GM12878 (cell line): ENCODE measurements around the gene SUN5. TPM values are rescaled to one million over a fixed set of nuclear protein-coding genes. Genes with fewer than 3 reads are reported as not detected.

Source experiments
- ATAC-seq: fragments of 200-7000 bp; cut with Tn5 transposase; 3 replicates; pipeline ENCODE4 v1.9.1; 2020; ENCODE audit warnings: mild to moderate bottlenecking, moderate library complexity
- BruUV-seq: library from RNA; stranded (reverse); fragments of 400-500 nt; replicated peaks from 2 replicates; lab custom pipeline; 2021; lab: Mats Ljungman, UMichigan
- CTCF ChIA-PET: fragments of 300-600 bp; sonication (Branson Sonifier 250); formaldehyde crosslinking; extraction: SDS; loops from one replicate; lab custom pipeline; 2021; ENCODE audit warnings: inconsistent platforms; lab: Yijun Ruan, JAX
- POLR2A ChIA-PET: fragments of 350-600 bp; formaldehyde crosslinking; extraction: SDS; loops from one replicate; lab custom pipeline; 2021; ENCODE audit warnings: inconsistent platforms; lab: Charles Lee
- RAD21 ChIA-PET: fragments of 300-600 bp; sonication (Branson Sonifier 250); formaldehyde crosslinking; loops from one replicate; lab custom pipeline; 2023; ENCODE audit warnings: antibody characterized with exemption; ENCODE audit not compliant: unreplicated experiment; lab: Charles Lee
- SMC1A ChIA-PET: fragments of 300-600 bp; sonication (Branson Sonifier 250); formaldehyde crosslinking; loops from one replicate; lab custom pipeline; 2023; ENCODE audit not compliant: unreplicated experiment, uncharacterized antibody; lab: Charles Lee
- DNase-seq: peaks from one replicate; pipeline ENCODE4 v3.0.0-alpha.2; 2011; ENCODE audit warnings: low read depth, low spot score
- FAIRE-seq: peaks from 3 replicates; lab custom pipeline; 2011; peaks lifted over from hg19 to GRCh38; lab: Jason Lieb, UNC
- H2AFZ ChIP-seq: 2 replicates; pipeline ENCODE4 v1.6.0; 2011; ENCODE audit warnings: low read depth, low read length, control low read depth; ENCODE audit not compliant: control insufficient read depth
- H3K27ac ChIP-seq: 2 replicates; pipeline ENCODE4 v1.5.1; 2011; ENCODE audit warnings: control low read depth; ENCODE audit not compliant: control insufficient read depth, insufficient read depth
- H3K27me3 ChIP-seq, 2 experiments: replicated peaks in 1 of 2; 2 replicates each; pipeline versions ENCODE4 v1.6.0 to v1.6.1; 2011; ENCODE audit warnings: low read length in 1 of 2; ENCODE audit not compliant: control insufficient read depth in 2 of 2, insufficient read depth in 2 of 2
- H3K36me3 ChIP-seq, 2 experiments: 2 replicates each; pipeline ENCODE4 v1.5.1; 2011; ENCODE audit warnings: low read length in 1 of 2; ENCODE audit not compliant: control insufficient read depth in 2 of 2, insufficient read depth in 2 of 2
- H3K4me1 ChIP-seq: 2 replicates; pipeline ENCODE4 v1.6.1; 2011; ENCODE audit warnings: mild to moderate bottlenecking, low read length, moderate library complexity, mixed read lengths; ENCODE audit not compliant: control insufficient read depth, insufficient read depth
- H3K4me2 ChIP-seq: 2 replicates; pipeline ENCODE4 v1.6.0; 2011; ENCODE audit warnings: control low read depth; ENCODE audit not compliant: control insufficient read depth, insufficient read depth
- H3K4me3 ChIP-seq: fragments of 200-600 bp; sonication (generic); 2 replicates; pipeline ENCODE4 v1.5.1; 2016
- H3K79me2 ChIP-seq: 2 replicates; pipeline ENCODE4 v1.6.0; 2011; ENCODE audit warnings: low read length; ENCODE audit not compliant: control insufficient read depth, insufficient read depth
- H3K9ac ChIP-seq: 2 replicates; pipeline ENCODE4 v1.8.0; 2011; ENCODE audit warnings: low read length, control low read depth, mixed read lengths; ENCODE audit not compliant: control insufficient read depth, insufficient read depth
- H3K9me3 ChIP-seq: replicated peaks from 3 replicates; pipeline ENCODE4 v1.5.1; 2011; ENCODE audit warnings: mild to moderate bottlenecking, low read length; ENCODE audit not compliant: control insufficient read depth, insufficient read depth
- H4K20me1 ChIP-seq: 2 replicates; pipeline ENCODE4 v1.6.0; 2011; ENCODE audit not compliant: control insufficient read depth, insufficient read depth
- JUND ChIP-seq: IDR thresholded peaks from 2 replicates; pipeline ENCODE4 v1.6.1; 2012; ENCODE audit warnings: low read depth, mild to moderate bottlenecking, low read length, improper control_type of control experiment, moderate library complexity
- NRF1 ChIP-seq: conservative IDR thresholded peaks from 2 replicates; pipeline ENCODE4 v1.6.1; 2011; ENCODE audit warnings: mild to moderate bottlenecking, low read depth, low read length, improper control_type of control experiment
- RB1 ChIP-seq: fragments of 450-650 bp; formaldehyde crosslinking; IDR thresholded peaks from 2 replicates; pipeline ENCODE4 v1.6.1; 2017; ENCODE audit warnings: mild to moderate bottlenecking, borderline replicate concordance
- SREBF2 ChIP-seq: IDR thresholded peaks from 2 replicates; pipeline ENCODE4 v1.6.1; 2012; ENCODE audit warnings: mild to moderate bottlenecking, low read length
- TBL1XR1 ChIP-seq: IDR thresholded peaks from 2 replicates; pipeline ENCODE4 v1.6.1; 2012; ENCODE audit warnings: low read depth, low read length, improper control_type of control experiment
- WGBS: methylation state at CpG from one replicate; pipeline ENCODE4 v1.1.6; 2016; ENCODE audit warnings: low lambda C conversion rate; ENCODE audit not compliant: insufficient replicate concordance, insufficient coverage; ENCODE audit errors: missing lambda C conversion rate; 5-methylcytosine and 5-hydroxymethylcytosine counted together
- in situ Hi-C: fragments of 300-500 bp; cut with MboI; formaldehyde crosslinking; loops from 9 replicates; pipeline ENCODE4 v1.14.3; 2018; ENCODE audit warnings: mixed read lengths
- intact Hi-C: fragments of 100-400 bp; cut with micrococcal nuclease; formaldehyde crosslinking; loops from one replicate; pipeline ENCODE4 v1.14.2; 2022; ENCODE audit not compliant: unreplicated experiment
- polyA plus RNA-seq, 11 experiments: library from polyadenylated mRNA; depleted of rRNA in 4 of 11; unstranded in 6 of 11; stranded (reverse) in 5 of 11; fragments of >200 nt; fragmentation: Nextera tagmentation in 4 of 11; fragmentation: Illumina TruSeq in 1 of 11; extraction: Ambion mirVana in 4 of 11; extraction: Trizol in 1 of 11; gene quantifications; 1 replicate in 1 of 11; 2 replicates in 10 of 11; pipeline versions ENCODE4 v1.2.1 to v1.2.3, GENCODE V29; 2011 to 2016; ENCODE audit warnings: inconsistent platforms in 2 of 11, missing spikeins in 2 of 11, low read depth in 1 of 11
- total RNA-seq, 4 experiments: library from RNA; depleted of rRNA in 3 of 4; stranded (reverse); fragments of >200 nt in 3 of 4; fragmentation: Illumina TruSeq in 1 of 4; extraction: Trizol in 1 of 4; gene quantifications; 2 replicates each; pipeline versions ENCODE4 v1.2.1 to v1.2.3, GENCODE V29; 2013 to 2021
- TF ChIP-seq, protein P1 (sequence below): fragments of 450-650 bp; formaldehyde crosslinking; IDR thresholded peaks from 2 replicates; pipeline ENCODE4 v1.4.0; 2020; ENCODE audit warnings: mild to moderate bottlenecking, moderate library complexity
- TF ChIP-seq, protein P2 (sequence below): fragments of 450-650 bp; formaldehyde crosslinking; IDR thresholded peaks from 2 replicates; pipeline ENCODE4 v1.4.0; 2022; ENCODE audit warnings: mild to moderate bottlenecking, moderate library complexity
- TF ChIP-seq, protein P3 (sequence below): IDR thresholded peaks from 2 replicates; pipeline ENCODE4 v1.6.1; 2012; ENCODE audit warnings: improper control_type of control experiment, low read depth, low read length; ENCODE audit not compliant: insufficient replicate concordance

Gene SUN5
- total and polyA plus RNA-seq, 10 of the 15 experiments (the other 5 are each of a cell fraction or from before 2014, with no cell fraction given): not detected

DNA sequence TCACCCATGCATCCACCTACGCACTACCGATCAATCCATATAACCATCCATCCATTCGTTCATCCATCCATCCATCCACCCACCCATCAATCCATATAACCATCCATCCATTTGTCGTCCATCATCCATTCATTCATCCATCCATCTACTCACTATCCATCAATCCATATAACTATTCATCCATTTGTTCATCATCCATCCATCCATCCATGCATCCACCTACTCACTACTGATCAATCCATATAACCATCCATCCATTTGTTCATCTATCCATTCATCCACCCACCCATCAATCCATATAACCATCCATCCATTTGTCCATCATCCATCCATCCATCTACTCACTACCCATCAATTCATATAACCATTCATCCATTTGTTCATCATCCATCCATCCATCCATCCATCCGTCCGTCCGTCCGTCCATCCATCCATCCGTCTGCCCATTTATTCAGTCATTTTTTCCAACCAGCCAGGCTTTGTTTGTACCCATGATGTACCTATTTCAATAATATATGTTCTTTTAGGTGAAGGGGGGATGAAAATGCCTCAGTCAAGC, 21.2 kb upstream of the SUN5 start:
- DNase-seq: no peak
- no peak for FAIRE-seq
- in situ Hi-C loops (no loop called here), intact Hi-C loops (no loop called here)
- Histone ChIP-seq H3K9me3 (no peaks in the 10 kb centered on the region), H3K27me3 (no peaks in the 10 kb centered on the region; a peak in 1 of 4 replicates), H3K4me2 (no peak overlapping the region), H3K9ac (no peak overlapping the region), H3K4me1 (peaks cover 3% of the 10 kb centered on the region), H4K20me1 (no peaks in the 10 kb centered on the region), H2AFZ (no peak overlapping the region), H3K4me3 (no peak overlapping the region), H3K79me2 (no peaks in the 10 kb centered on the region), H3K27ac (no peak overlapping the region), H3K36me3 (no peaks in the 10 kb centered on the region)
- ChIA-PET CTCF (no interaction called here), RAD21 (no interaction called here), POLR2A (no interaction called here), SMC1A (no interaction called here)
- BruUV-seq: no TSS peak
- no peak for ATAC-seq
- 38% methylated on average over 9 of the region's 9 CpGs for WGBS
- TF ChIP-seq, protein P1, sequence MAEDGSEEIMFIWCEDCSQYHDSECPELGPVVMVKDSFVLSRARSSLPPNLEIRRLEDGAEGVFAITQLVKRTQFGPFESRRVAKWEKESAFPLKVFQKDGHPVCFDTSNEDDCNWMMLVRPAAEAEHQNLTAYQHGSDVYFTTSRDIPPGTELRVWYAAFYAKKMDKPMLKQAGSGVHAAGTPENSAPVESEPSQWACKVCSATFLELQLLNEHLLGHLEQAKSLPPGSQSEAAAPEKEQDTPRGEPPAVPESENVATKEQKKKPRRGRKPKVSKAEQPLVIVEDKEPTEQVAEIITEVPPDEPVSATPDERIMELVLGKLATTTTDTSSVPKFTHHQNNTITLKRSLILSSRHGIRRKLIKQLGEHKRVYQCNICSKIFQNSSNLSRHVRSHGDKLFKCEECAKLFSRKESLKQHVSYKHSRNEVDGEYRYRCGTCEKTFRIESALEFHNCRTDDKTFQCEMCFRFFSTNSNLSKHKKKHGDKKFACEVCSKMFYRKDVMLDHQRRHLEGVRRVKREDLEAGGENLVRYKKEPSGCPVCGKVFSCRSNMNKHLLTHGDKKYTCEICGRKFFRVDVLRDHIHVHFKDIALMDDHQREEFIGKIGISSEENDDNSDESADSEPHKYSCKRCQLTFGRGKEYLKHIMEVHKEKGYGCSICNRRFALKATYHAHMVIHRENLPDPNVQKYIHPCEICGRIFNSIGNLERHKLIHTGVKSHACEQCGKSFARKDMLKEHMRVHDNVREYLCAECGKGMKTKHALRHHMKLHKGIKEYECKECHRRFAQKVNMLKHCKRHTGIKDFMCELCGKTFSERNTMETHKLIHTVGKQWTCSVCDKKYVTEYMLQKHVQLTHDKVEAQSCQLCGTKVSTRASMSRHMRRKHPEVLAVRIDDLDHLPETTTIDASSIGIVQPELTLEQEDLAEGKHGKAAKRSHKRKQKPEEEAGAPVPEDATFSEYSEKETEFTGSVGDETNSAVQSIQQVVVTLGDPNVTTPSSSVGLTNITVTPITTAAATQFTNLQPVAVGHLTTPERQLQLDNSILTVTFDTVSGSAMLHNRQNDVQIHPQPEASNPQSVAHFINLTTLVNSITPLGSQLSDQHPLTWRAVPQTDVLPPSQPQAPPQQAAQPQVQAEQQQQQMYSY (CRISPR knock-in tag): no peak
- TF ChIP-seq TBL1XR1 (no peak), RB1 (no peak), JUND (no peak), SREBF2 (no peak), NRF1 (no peak)
- TF ChIP-seq, protein P2, sequence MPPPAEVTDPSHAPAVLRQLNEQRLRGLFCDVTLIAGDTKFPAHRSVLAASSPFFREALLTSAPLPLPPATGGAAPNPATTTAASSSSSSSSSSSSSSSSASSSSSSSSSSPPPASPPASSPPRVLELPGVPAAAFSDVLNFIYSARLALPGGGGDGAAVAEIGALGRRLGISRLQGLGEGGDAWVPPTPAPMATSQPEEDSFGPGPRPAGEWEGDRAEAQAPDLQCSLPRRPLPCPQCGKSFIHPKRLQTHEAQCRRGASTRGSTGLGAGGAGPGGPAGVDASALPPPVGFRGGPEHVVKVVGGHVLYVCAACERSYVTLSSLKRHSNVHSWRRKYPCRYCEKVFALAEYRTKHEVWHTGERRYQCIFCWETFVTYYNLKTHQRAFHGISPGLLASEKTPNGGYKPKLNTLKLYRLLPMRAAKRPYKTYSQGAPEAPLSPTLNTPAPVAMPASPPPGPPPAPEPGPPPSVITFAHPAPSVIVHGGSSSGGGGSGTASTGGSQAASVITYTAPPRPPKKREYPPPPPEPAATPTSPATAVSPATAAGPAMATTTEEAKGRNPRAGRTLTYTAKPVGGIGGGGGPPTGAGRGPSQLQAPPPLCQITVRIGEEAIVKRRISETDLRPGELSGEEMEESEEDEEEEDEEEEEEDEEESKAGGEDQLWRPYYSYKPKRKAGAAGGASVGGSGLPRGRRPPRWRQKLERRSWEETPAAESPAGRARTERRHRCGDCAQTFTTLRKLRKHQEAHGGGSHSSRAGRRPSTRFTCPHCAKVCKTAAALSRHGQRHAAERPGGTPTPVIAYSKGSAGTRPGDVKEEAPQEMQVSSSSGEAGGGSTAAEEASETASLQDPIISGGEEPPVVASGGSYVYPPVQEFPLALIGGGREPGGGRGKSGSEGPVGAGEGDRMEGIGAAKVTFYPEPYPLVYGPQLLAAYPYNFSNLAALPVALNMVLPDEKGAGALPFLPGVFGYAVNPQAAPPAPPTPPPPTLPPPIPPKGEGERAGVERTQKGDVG (CRISPR knock-in tag): no peak
- TF ChIP-seq, protein P3, sequence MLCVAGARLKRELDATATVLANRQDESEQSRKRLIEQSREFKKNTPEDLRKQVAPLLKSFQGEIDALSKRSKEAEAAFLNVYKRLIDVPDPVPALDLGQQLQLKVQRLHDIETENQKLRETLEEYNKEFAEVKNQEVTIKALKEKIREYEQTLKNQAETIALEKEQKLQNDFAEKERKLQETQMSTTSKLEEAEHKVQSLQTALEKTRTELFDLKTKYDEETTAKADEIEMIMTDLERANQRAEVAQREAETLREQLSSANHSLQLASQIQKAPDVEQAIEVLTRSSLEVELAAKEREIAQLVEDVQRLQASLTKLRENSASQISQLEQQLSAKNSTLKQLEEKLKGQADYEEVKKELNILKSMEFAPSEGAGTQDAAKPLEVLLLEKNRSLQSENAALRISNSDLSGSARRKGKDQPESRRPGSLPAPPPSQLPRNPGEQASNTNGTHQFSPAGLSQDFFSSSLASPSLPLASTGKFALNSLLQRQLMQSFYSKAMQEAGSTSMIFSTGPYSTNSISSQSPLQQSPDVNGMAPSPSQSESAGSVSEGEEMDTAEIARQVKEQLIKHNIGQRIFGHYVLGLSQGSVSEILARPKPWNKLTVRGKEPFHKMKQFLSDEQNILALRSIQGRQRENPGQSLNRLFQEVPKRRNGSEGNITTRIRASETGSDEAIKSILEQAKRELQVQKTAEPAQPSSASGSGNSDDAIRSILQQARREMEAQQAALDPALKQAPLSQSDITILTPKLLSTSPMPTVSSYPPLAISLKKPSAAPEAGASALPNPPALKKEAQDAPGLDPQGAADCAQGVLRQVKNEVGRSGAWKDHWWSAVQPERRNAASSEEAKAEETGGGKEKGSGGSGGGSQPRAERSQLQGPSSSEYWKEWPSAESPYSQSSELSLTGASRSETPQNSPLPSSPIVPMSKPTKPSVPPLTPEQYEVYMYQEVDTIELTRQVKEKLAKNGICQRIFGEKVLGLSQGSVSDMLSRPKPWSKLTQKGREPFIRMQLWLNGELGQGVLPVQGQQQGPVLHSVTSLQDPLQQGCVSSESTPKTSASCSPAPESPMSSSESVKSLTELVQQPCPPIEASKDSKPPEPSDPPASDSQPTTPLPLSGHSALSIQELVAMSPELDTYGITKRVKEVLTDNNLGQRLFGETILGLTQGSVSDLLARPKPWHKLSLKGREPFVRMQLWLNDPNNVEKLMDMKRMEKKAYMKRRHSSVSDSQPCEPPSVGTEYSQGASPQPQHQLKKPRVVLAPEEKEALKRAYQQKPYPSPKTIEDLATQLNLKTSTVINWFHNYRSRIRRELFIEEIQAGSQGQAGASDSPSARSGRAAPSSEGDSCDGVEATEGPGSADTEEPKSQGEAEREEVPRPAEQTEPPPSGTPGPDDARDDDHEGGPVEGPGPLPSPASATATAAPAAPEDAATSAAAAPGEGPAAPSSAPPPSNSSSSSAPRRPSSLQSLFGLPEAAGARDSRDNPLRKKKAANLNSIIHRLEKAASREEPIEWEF: no peak
